ENCODE measurements around the gene NANOS1. TPM values are rescaled to one million over a fixed set of nuclear protein-coding genes. Genes with fewer than 3 reads are reported as not detected.
A peak's percentile ranks its signal among the peaks of the same experiment; 100 is the strongest.

Gene NANOS1
- total RNA-seq, 1 experiment from 2014 or later = 5.4 TPM

DNA sequence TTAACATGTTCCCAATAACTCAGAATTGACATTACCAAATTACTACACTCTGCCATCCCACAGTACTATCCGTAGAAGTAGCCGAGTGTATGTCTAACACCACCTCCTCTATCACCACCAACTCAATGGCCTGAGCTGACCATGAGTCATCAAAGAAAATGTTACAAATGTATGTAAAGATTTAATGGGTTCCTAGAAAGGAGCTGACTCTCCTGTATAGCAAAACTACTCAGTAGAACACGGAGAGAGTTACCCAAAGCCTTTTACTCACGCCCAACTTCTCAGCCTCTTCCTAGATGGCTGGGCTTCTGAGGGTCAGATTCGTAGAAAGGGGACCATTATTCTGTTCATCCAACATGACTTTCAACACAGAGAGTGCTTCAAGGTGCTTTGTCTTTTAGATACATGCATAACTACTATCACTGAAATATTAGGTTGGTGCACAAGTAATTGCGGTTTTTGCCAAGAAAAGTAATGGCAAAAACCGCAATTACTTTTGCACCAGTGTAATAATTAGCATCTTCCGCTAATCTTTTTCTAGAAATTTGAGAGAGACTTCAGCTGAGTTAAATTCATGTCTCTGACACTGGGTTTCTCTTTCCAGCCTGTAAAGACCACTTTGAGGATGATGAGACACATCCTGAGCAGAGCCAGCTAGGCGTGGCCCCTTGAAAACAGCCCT, 24.0 kb upstream of the NANOS1 start:
- ATAC-seq (peak; percentile 72), DNase-seq (peak; percentile 78)
- no peaks in the 10 kb centered on the region for H4K20me1 ChIP-seq (ENCODE audit: low read length)
- intact Hi-C loops (cut with micrococcal nuclease) = loop anchor here (2.0 to 5.0 kb wide), 2 partner anchors 19 to 53 kb away; no protein-coding TSS in a partner anchor
- H3F3A ChIP-seq (ENCODE audit: low read length, unreplicated experiment) = peaks cover 12% of the 10 kb centered on the region
- TF ChIP-seq, protein P1, sequence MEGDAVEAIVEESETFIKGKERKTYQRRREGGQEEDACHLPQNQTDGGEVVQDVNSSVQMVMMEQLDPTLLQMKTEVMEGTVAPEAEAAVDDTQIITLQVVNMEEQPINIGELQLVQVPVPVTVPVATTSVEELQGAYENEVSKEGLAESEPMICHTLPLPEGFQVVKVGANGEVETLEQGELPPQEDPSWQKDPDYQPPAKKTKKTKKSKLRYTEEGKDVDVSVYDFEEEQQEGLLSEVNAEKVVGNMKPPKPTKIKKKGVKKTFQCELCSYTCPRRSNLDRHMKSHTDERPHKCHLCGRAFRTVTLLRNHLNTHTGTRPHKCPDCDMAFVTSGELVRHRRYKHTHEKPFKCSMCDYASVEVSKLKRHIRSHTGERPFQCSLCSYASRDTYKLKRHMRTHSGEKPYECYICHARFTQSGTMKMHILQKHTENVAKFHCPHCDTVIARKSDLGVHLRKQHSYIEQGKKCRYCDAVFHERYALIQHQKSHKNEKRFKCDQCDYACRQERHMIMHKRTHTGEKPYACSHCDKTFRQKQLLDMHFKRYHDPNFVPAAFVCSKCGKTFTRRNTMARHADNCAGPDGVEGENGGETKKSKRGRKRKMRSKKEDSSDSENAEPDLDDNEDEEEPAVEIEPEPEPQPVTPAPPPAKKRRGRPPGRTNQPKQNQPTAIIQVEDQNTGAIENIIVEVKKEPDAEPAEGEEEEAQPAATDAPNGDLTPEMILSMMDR (conservative IDR thresholded peaks at IDR 0.05; ENCODE audit: low read depth, low read length) = no peak
- TF ChIP-seq EZH2phosphoT487 (IDR thresholded peaks at IDR 0.05; ENCODE audit: borderline replicate concordance, low read length) = no peak
- TF ChIP-seq EZH2 (IDR thresholded peaks at IDR 0.05; ENCODE audit: low read length, unreplicated experiment) = no peak
- H3K4me3 ChIP-seq (ENCODE audit: low read length) = no peak overlapping the region
- H3K79me2 ChIP-seq (ENCODE audit: low read length) = no peaks in the 10 kb centered on the region
- no TSS peak for BruUV-seq (replicated peaks)
- H3K27ac ChIP-seq (ENCODE audit: low read length) = peak overlapping the region; percentile 39
- no peaks in the 10 kb centered on the region for H3K36me3 ChIP-seq (ENCODE audit: low read depth, low read length)
- H3K27me3 ChIP-seq (ENCODE audit: low read length) = no peaks in the 10 kb centered on the region
- CTCF ChIA-PET = interaction anchor here (0.6 kb wide), 1 partner anchor 250 kb away, joined by 3 read pairs; no protein-coding TSS in a partner anchor
- no peaks in the 10 kb centered on the region for H3K9me2 ChIP-seq (replicated peaks; ENCODE audit: low read length)
- H3K9me3 ChIP-seq (ENCODE audit: low read length) = no peaks in the 10 kb centered on the region
- peaks cover 27% of the 10 kb centered on the region for H3K4me1 ChIP-seq (ENCODE audit: insufficient read depth, low read length)
- POLR2A ChIA-PET (ENCODE audit: unreplicated experiment) = interaction anchor here (0.7 kb wide), 1 partner anchor 133 kb away, joined by 6 read pairs; no protein-coding TSS in a partner anchor
- no peak overlapping the region for H2AFZ ChIP-seq (ENCODE audit: low read length)
- no peak overlapping the region for H3K9ac ChIP-seq (ENCODE audit: low read length)
- H3K4me2 ChIP-seq (ENCODE audit: low read length) = peak overlapping the region; percentile 70

DNA sequence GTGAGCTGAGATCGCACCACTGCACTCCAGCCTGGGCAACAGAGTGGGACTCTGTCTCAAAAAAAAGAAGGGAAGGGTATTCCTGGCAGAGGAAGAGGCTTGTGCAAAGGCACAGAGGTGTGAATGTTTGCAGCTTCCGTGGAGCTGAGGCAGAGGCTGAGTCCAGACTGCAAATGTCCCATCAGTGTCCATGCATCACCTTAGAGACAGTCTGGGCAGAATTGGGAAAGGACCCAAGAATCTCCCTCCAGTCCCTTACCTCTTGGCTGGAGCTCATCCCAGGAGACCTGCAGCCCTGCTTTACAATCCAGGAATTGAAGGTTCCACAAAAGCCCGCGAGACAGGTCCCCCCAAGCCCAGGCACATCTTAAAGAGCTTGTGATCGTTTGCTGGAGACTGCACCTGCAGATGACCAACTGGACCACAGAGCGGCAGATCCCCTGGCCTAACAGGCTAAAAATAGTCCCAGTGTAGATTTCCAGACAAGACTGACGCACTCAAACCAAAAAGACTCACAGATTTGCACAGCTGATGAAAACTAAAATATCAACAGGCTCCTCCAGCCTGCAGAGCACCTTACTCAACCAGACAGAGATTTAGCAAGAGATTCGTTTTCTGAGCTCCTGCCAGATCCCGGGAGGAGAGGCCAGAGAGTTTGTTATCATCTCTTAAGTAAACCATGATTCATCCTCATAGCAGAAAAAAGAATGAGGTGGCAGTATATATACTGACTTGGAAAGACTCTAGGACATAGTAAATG, 22.9 kb upstream of the NANOS1 start:
- BruUV-seq (replicated peaks) = no TSS peak

More for the DNA sequence above, 22.9 kb upstream of the NANOS1 start:
- peaks cover 12% of the 10 kb centered on the region for H3F3A ChIP-seq (ENCODE audit: low read length, unreplicated experiment)
- no peaks in the 10 kb centered on the region for H3K9me3 ChIP-seq (ENCODE audit: low read length)
- peak overlapping the region; percentile 70 for H3K4me2 ChIP-seq (ENCODE audit: low read length)
- DNase-seq (peak; percentile 98), ATAC-seq (peak; percentile 86)
- ChIA-PET POLR2A (ENCODE audit: unreplicated experiment) (no interaction called here), CTCF (interaction anchor here (1.0 kb wide), 1 partner anchor 16 kb away, joined by 3 read pairs; no protein-coding TSS in a partner anchor)
- intact Hi-C loops (cut with micrococcal nuclease) = loop anchor here (2.0 to 5.0 kb wide), 2 partner anchors 18 to 54 kb away; no protein-coding TSS in a partner anchor
- H3K27me3 ChIP-seq (ENCODE audit: low read length) = no peaks in the 10 kb centered on the region
- no peaks in the 10 kb centered on the region for H3K9me2 ChIP-seq (replicated peaks; ENCODE audit: low read length)
- H2AFZ ChIP-seq (ENCODE audit: low read length) = no peak overlapping the region
- H3K4me1 ChIP-seq (ENCODE audit: insufficient read depth, low read length) = peaks cover 27% of the 10 kb centered on the region
- no peak for TF ChIP-seq EZH2phosphoT487 (IDR thresholded peaks at IDR 0.05; ENCODE audit: borderline replicate concordance, low read length)
- TF ChIP-seq, protein P1 (conservative IDR thresholded peaks at IDR 0.05; ENCODE audit: low read depth, low read length) = no peak
- H3K4me3 ChIP-seq (ENCODE audit: low read length) = no peak overlapping the region; the same call in 1 of the 2 replicates
- peak overlapping the region; percentile 74 for H3K27ac ChIP-seq (ENCODE audit: low read length)
- H3K79me2 ChIP-seq (ENCODE audit: low read length) = no peaks in the 10 kb centered on the region
- H3K36me3 ChIP-seq (ENCODE audit: low read depth, low read length) = no peaks in the 10 kb centered on the region
- no peaks in the 10 kb centered on the region for H4K20me1 ChIP-seq (ENCODE audit: low read length)
- no peak overlapping the region for H3K9ac ChIP-seq (ENCODE audit: low read length)
